Suprapubic skin (tissue), 3 donors: ENCODE data around the gene PSMD3.

Experiments
- POLR2A ChIP-seq, 2 donors: fragments of 450-650 bp; IDR thresholded peaks; one replicate each; pipeline ENCODE4 v1.6.1; 2017; ENCODE audit warnings: antibody characterized with exemption in 2 of 2, mild to moderate bottlenecking in 2 of 2, moderate library complexity in 2 of 2
- TF ChIP-seq, protein P1 (sequence below), 2 donors: fragments of 200-600 bp in 1 of 2; fragments of 450-650 bp in 1 of 2; sonication (generic) in 1 of 2; IDR thresholded peaks; one replicate each; pipeline ENCODE4 v1.5.1; 2016 to 2019; ENCODE audit warnings: antibody characterized with exemption in 2 of 2, mild to moderate bottlenecking in 1 of 2, moderate library complexity in 1 of 2

DNA sequence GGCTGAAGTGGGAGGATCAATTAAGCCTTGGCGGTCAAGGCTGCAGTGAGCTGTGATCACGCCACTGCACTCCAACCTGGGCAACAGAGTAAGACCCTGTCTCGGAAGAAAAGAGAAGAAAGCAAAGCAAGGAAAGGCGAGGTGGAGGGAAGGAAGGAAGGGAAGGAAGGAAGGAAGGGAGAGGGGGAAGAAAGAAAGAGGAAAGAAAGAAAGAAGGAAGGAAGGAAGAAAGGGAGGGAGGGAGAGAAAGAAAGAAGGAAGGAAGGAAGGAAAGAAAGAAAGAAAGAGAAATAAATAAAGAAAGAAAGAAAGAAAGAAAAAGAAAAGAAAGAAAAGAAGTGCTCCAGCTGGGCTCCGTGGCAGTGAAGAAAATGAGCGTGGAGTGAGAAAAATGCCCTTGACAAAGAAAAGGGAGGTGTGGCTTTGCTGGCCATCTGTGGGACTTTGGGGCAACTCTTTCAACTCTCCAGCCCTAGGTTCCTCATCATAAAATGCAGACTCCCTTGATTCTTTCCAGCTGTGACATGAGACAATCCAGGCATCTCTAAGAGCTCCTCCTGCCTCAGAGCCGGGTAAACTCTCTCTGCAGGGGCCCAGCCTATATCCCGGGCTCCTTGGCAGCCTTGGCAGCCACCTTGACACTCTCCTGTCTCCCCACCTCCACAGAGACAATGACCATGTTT, 15.4 kb upstream of the PSMD3 start:
- TF ChIP-seq POLR2A (IDR thresholded peaks at IDR 0.05): no peak
- TF ChIP-seq, protein P1, sequence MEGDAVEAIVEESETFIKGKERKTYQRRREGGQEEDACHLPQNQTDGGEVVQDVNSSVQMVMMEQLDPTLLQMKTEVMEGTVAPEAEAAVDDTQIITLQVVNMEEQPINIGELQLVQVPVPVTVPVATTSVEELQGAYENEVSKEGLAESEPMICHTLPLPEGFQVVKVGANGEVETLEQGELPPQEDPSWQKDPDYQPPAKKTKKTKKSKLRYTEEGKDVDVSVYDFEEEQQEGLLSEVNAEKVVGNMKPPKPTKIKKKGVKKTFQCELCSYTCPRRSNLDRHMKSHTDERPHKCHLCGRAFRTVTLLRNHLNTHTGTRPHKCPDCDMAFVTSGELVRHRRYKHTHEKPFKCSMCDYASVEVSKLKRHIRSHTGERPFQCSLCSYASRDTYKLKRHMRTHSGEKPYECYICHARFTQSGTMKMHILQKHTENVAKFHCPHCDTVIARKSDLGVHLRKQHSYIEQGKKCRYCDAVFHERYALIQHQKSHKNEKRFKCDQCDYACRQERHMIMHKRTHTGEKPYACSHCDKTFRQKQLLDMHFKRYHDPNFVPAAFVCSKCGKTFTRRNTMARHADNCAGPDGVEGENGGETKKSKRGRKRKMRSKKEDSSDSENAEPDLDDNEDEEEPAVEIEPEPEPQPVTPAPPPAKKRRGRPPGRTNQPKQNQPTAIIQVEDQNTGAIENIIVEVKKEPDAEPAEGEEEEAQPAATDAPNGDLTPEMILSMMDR (IDR thresholded peaks at IDR 0.05): no peak
